Body of pancreas (tissue), 4 donors: ENCODE results near the gene WDR86.

ENCODE experiments used
- POLR2A ChIP-seq, 3 donors: fragments of 450-650 bp; IDR thresholded peaks; one replicate each; pipeline ENCODE4 v1.6.1; 2016; ENCODE audit warnings: antibody characterized with exemption in 3 of 3, mild to moderate bottlenecking in 2 of 3
- TF ChIP-seq, protein P1 (sequence below), 7 experiments: fragments of 450-650 bp in 4 of 7; fragments of 200-600 bp in 3 of 7; sonication (generic) in 3 of 7; IDR thresholded peaks; one replicate each; pipeline ENCODE4 v1.5.1; 2016 to 2019; ENCODE audit warnings: antibody characterized with exemption in 7 of 7

DNA sequence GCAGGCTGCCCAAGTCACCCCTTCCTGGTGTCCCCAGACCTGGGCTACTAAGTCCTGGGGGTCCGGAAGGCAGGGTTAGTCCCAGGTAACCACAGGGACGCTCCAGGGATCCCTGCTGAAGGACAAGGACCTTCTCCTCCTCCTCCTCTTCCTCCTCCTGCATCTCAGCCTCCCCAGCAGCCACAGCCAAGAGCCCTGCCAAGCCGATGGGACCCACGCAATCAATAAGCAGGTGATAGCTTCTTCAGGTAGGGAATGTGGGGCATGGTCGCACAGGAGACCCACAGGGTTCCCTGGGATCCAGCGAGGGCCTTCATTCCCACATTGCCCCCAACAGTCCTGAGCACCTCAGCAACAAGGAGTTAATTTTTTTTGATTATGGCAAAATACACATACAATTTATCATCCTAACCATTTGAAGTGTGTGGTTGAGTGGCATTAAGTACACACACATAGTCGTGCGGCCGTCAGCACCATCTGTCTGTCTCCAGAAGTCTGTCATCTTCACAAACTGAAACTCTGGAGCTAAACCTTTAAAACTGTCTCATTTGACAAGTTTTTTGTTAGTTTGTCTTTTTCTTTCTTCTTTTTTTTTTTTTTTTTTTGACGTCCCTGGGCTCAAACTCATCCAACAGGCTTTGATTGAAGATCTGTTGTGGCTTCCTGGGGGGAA is 18.0 kb upstream of the WDR86 start:
- no peak for TF ChIP-seq POLR2A (IDR thresholded peaks at IDR 0.05)
- TF ChIP-seq, protein P1, sequence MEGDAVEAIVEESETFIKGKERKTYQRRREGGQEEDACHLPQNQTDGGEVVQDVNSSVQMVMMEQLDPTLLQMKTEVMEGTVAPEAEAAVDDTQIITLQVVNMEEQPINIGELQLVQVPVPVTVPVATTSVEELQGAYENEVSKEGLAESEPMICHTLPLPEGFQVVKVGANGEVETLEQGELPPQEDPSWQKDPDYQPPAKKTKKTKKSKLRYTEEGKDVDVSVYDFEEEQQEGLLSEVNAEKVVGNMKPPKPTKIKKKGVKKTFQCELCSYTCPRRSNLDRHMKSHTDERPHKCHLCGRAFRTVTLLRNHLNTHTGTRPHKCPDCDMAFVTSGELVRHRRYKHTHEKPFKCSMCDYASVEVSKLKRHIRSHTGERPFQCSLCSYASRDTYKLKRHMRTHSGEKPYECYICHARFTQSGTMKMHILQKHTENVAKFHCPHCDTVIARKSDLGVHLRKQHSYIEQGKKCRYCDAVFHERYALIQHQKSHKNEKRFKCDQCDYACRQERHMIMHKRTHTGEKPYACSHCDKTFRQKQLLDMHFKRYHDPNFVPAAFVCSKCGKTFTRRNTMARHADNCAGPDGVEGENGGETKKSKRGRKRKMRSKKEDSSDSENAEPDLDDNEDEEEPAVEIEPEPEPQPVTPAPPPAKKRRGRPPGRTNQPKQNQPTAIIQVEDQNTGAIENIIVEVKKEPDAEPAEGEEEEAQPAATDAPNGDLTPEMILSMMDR (IDR thresholded peaks at IDR 0.05) = no peak
